Stimulated activated naive B cell treated with anti-CD40 and anti-IgM and Interleukin-4, amounts not matched to agents 10 μg/mL and 1 μg/mL and 100 μg/mL, for 72 hours (primary cell): ENCODE measurements around the gene FARP1.

ENCODE experiments used
- ATAC-seq, 2 donors: fragments of 150-1000 bp; cut with Tn5 transposase; replicated peaks; 2 replicates each; pipeline ENCODE4 v1.10.0; 2021; ENCODE audit warnings: moderate library complexity in 1 of 2
- DNase-seq: peaks from one replicate; pipeline ENCODE4 v3.0.0; 2021
- H3K27ac Mint-ChIP-seq: one replicate; pipeline ENCODE4 v1.8.0; 2022; ENCODE audit warnings: mild to moderate bottlenecking, mixed read lengths
- H3K27me3 Mint-ChIP-seq, 2 donors: one replicate each; pipeline ENCODE4 v1.8.0; 2022; ENCODE audit warnings: mixed read lengths in 2 of 2
- H3K36me3 Mint-ChIP-seq, 2 donors: one replicate each; pipeline ENCODE4 v1.8.0; 2022; ENCODE audit warnings: mixed read lengths in 2 of 2, mild to moderate bottlenecking in 1 of 2
- H3K4me1 Mint-ChIP-seq, 2 donors: one replicate each; pipeline ENCODE4 v1.8.0; 2022; ENCODE audit warnings: mixed read lengths in 2 of 2, mild to moderate bottlenecking in 1 of 2
- H3K4me3 Mint-ChIP-seq, 2 donors: one replicate each; pipeline ENCODE4 v1.8.0; 2022; ENCODE audit warnings: mild to moderate bottlenecking in 2 of 2, mixed read lengths in 2 of 2, moderate library complexity in 1 of 2
- H3K9me3 Mint-ChIP-seq, 2 donors: one replicate each; pipeline ENCODE4 v1.8.0; 2022; ENCODE audit warnings: mixed read lengths in 2 of 2, mild to moderate bottlenecking in 1 of 2

The FARP1 gene

GRCh38 chr13:98214008-98214643 is 71.2 kb downstream of the FARP1 start:
- Mint-ChIP-seq H3K36me3 (no peaks in the 10 kb centered on the region), H3K27ac (no peak overlapping the region), H3K4me1 (peaks cover 0 to 4% of the 10 kb centered on the region in 2 donors), H3K4me3 (no peak overlapping the region), H3K27me3 (peaks cover 0 to 4% of the 10 kb centered on the region in 2 donors), H3K9me3 (peaks cover 0 to 5% of the 10 kb centered on the region in 2 donors)
- DNase-seq (no peak), ATAC-seq (no peak)

- Mint-ChIP-seq H3K4me3 (no peak overlapping the region), H3K27me3 (peaks cover 0 to 4% of the 10 kb centered on the region in 2 donors), H3K4me1 (peaks cover 0 to 4% of the 10 kb centered on the region in 2 donors), H3K36me3 (no peaks in the 10 kb centered on the region), H3K27ac (no peak overlapping the region), H3K9me3 (peaks cover 0 to 5% of the 10 kb centered on the region in 2 donors)
- ATAC-seq = no peak
- no peak for DNase-seq
Observed at GRCh38 chr13:98214707-98215106, 71.8 kb downstream of the FARP1 start.

GRCh38 chr13:98215508-98215907 is 72.6 kb downstream of the FARP1 start:
- no peak overlapping the region for H3K4me3 Mint-ChIP-seq
- DNase-seq (no peak), ATAC-seq (no peak)
- H3K36me3 Mint-ChIP-seq = no peaks in the 10 kb centered on the region
- peaks cover 0 to 4% of the 10 kb centered on the region in 2 donors for H3K4me1 Mint-ChIP-seq
- peaks cover 0 to 5% of the 10 kb centered on the region in 2 donors for H3K9me3 Mint-ChIP-seq
- H3K27ac Mint-ChIP-seq = no peak overlapping the region
- H3K27me3 Mint-ChIP-seq = peaks cover 0 to 4% of the 10 kb centered on the region in 2 donors

- no peak for DNase-seq
- peaks cover 0 to 4% of the 10 kb centered on the region in 2 donors for H3K27me3 Mint-ChIP-seq
- peaks cover 0 to 4% of the 10 kb centered on the region in 2 donors for H3K4me1 Mint-ChIP-seq
- H3K4me3 Mint-ChIP-seq = no peak overlapping the region
- no peak overlapping the region for H3K27ac Mint-ChIP-seq
- H3K9me3 Mint-ChIP-seq = peaks cover 0 to 5% of the 10 kb centered on the region in 2 donors
- ATAC-seq = no peak
- no peaks in the 10 kb centered on the region for H3K36me3 Mint-ChIP-seq
Observed at GRCh38 chr13:98216135-98216565, 73.3 kb downstream of the FARP1 start.

- no peaks in the 10 kb centered on the region for H3K9me3 Mint-ChIP-seq
- H3K4me1 Mint-ChIP-seq = peaks cover 0 to 4% of the 10 kb centered on the region in 2 donors
- peaks cover 0 to 4% of the 10 kb centered on the region in 2 donors for H3K27me3 Mint-ChIP-seq
- H3K4me3 Mint-ChIP-seq = no peak overlapping the region
- peak in 1 of 2 donors; percentile 19 for ATAC-seq
- no peak for DNase-seq
- no peaks in the 10 kb centered on the region for H3K36me3 Mint-ChIP-seq
- H3K27ac Mint-ChIP-seq = peak overlapping the region; percentile 51
Observed at GRCh38 chr13:98216711-98217285, 73.9 kb downstream of the FARP1 start.

- H3K4me3 Mint-ChIP-seq = no peak overlapping the region
- H3K27me3 Mint-ChIP-seq = peaks cover 0 to 4% of the 10 kb centered on the region in 2 donors
- DNase-seq (no peak), ATAC-seq (no peak)
- no peaks in the 10 kb centered on the region for H3K36me3 Mint-ChIP-seq
- H3K9me3 Mint-ChIP-seq = no peaks in the 10 kb centered on the region
- H3K4me1 Mint-ChIP-seq = peaks cover 0 to 4% of the 10 kb centered on the region in 2 donors
- H3K27ac Mint-ChIP-seq = no peak overlapping the region
Observed at GRCh38 chr13:98217597-98217996, 74.7 kb downstream of the FARP1 start.

- H3K4me3 Mint-ChIP-seq = no peak overlapping the region
- H3K36me3 Mint-ChIP-seq = no peaks in the 10 kb centered on the region
- H3K27ac Mint-ChIP-seq = no peak overlapping the region
- peaks cover 3 to 4% of the 10 kb centered on the region in 2 donors for H3K27me3 Mint-ChIP-seq
- ATAC-seq (no peak), DNase-seq (no peak)
- H3K9me3 Mint-ChIP-seq = no peaks in the 10 kb centered on the region
- peaks cover 0 to 4% of the 10 kb centered on the region in 2 donors for H3K4me1 Mint-ChIP-seq
Observed at GRCh38 chr13:98219685-98220084, 76.8 kb downstream of the FARP1 start.

GRCh38 chr13:98220271-98220791 is 77.4 kb downstream of the FARP1 start:
- peaks cover 0 to 4% of the 10 kb centered on the region in 2 donors for H3K4me1 Mint-ChIP-seq
- H3K9me3 Mint-ChIP-seq = no peaks in the 10 kb centered on the region
- H3K36me3 Mint-ChIP-seq = no peaks in the 10 kb centered on the region
- H3K27ac Mint-ChIP-seq = no peak overlapping the region
- ATAC-seq (no peak), DNase-seq (no peak)
- no peak overlapping the region for H3K4me3 Mint-ChIP-seq
- peaks cover 4% of the 10 kb centered on the region in 2 donors for H3K27me3 Mint-ChIP-seq

- no peaks in the 10 kb centered on the region for H3K36me3 Mint-ChIP-seq
- no peaks in the 10 kb centered on the region for H3K9me3 Mint-ChIP-seq
- H3K4me3 Mint-ChIP-seq = no peak overlapping the region
- DNase-seq (no peak), ATAC-seq (no peak)
- H3K4me1 Mint-ChIP-seq = peaks cover 0 to 4% of the 10 kb centered on the region in 2 donors
- H3K27ac Mint-ChIP-seq = no peak overlapping the region
- H3K27me3 Mint-ChIP-seq = peaks cover 4% of the 10 kb centered on the region in 2 donors
Observed at GRCh38 chr13:98221234-98221633, 78.3 kb downstream of the FARP1 start.

GRCh38 chr13:98222081-98222554 is 79.2 kb downstream of the FARP1 start:
- peaks cover 4% of the 10 kb centered on the region in 2 donors for H3K27me3 Mint-ChIP-seq
- no peak overlapping the region for H3K4me3 Mint-ChIP-seq
- ATAC-seq (no peak), DNase-seq (no peak)
- no peaks in the 10 kb centered on the region for H3K36me3 Mint-ChIP-seq
- no peaks in the 10 kb centered on the region for H3K9me3 Mint-ChIP-seq
- H3K4me1 Mint-ChIP-seq = no peaks in the 10 kb centered on the region
- H3K27ac Mint-ChIP-seq = no peak overlapping the region

- Mint-ChIP-seq H3K36me3 (no peaks in the 10 kb centered on the region), H3K9me3 (no peaks in the 10 kb centered on the region), H3K27me3 (peaks cover 4% of the 10 kb centered on the region in 2 donors), H3K27ac (no peak overlapping the region), H3K4me3 (no peak overlapping the region), H3K4me1 (no peaks in the 10 kb centered on the region)
- DNase-seq = no peak
- ATAC-seq = no peak
Observed at GRCh38 chr13:98222816-98223215, 79.9 kb downstream of the FARP1 start.

- no peaks in the 10 kb centered on the region for H3K4me1 Mint-ChIP-seq
- DNase-seq (no peak), ATAC-seq (no peak)
- H3K9me3 Mint-ChIP-seq = no peaks in the 10 kb centered on the region
- H3K4me3 Mint-ChIP-seq = no peak overlapping the region
- no peak overlapping the region for H3K27ac Mint-ChIP-seq
- peaks cover 0 to 4% of the 10 kb centered on the region in 2 donors for H3K27me3 Mint-ChIP-seq
- no peaks in the 10 kb centered on the region for H3K36me3 Mint-ChIP-seq
Observed at GRCh38 chr13:98223741-98224140, 80.8 kb downstream of the FARP1 start.

GRCh38 chr13:98224557-98224956 is 81.7 kb downstream of the FARP1 start:
- DNase-seq (no peak), ATAC-seq (no peak)
- H3K27ac Mint-ChIP-seq = no peak overlapping the region
- H3K27me3 Mint-ChIP-seq = peaks cover 0 to 4% of the 10 kb centered on the region in 2 donors
- no peaks in the 10 kb centered on the region for H3K36me3 Mint-ChIP-seq
- peaks cover 0 to 1% of the 10 kb centered on the region in 2 donors for H3K9me3 Mint-ChIP-seq
- no peaks in the 10 kb centered on the region for H3K4me1 Mint-ChIP-seq
- no peak overlapping the region for H3K4me3 Mint-ChIP-seq

GRCh38 chr13:98225036-98225940 is 82.4 kb downstream of the FARP1 start:
- Mint-ChIP-seq H3K27me3 (peaks cover 0 to 4% of the 10 kb centered on the region in 2 donors), H3K4me1 (no peaks in the 10 kb centered on the region), H3K36me3 (no peaks in the 10 kb centered on the region), H3K9me3 (peaks cover 0 to 1% of the 10 kb centered on the region in 2 donors), H3K4me3 (no peak overlapping the region), H3K27ac (no peak overlapping the region)
- DNase-seq (no peak), ATAC-seq (no peak)
